ENCODE data around the gene SRPX. TPM values are rescaled to one million over a fixed set of nuclear protein-coding genes. Genes with fewer than 3 reads are reported as not detected.

SRPX gene
- total RNA-seq, 1 donor from 2014 or later = 46.1 TPM

DNA sequence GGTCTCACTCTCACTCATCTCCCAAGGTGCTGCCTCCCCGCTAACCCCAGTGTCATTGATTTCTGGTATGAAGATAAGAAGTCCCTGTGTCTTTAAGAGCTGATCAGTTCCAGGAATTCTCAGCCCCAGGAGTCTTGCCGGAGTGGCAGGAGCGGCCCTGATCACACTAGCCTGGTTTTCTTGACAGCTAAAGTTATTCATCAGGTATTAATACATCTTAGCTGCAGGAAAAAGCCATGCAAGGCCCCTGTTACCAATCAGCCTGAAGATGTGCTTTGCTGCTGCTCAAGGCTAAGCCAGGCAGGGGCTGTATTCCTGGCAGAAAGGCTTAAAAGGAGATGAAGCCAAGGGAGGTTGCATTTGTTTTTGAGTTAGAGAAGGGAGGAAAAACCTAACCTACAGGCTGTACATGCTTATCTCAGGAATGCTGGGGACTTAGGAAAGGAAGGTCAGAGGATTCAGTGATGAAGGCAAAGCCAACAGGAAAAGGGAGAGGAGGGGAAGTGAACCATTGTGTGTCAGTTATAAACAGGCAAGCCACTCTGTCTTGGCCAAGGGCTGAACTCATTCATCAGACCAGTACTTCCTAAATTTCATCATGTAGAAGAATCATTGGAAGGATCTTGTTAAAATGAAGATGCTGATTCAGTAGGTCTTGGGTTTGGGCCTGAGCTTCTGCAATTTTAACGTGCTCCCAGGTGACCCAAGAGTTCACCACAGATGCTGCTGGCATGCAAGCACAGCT, 8.6 kb downstream of the SRPX start:
- DNase-seq (ENCODE audit: low spot score) = no peak

DNA sequence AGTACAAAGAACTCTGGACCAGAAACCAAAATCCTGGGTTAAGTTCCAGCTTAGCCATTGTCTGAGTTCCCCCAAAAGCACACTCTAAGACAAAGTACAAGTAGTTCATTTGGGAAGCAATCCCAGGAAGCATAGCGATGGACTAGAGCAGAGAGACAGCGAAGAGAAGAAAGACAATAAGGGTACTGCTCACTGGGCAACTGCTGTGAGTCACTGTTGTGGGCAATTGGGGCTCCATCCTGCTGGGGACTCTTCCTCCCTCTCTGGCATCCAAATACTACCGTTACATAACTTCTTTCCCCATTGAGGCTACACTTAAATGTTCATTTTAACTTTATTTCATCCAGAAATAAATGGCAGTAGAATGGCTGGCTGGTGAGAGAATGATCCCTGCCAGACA, 14.1 kb downstream of the SRPX start:
- no peak for DNase-seq (ENCODE audit: low spot score)

DNA sequence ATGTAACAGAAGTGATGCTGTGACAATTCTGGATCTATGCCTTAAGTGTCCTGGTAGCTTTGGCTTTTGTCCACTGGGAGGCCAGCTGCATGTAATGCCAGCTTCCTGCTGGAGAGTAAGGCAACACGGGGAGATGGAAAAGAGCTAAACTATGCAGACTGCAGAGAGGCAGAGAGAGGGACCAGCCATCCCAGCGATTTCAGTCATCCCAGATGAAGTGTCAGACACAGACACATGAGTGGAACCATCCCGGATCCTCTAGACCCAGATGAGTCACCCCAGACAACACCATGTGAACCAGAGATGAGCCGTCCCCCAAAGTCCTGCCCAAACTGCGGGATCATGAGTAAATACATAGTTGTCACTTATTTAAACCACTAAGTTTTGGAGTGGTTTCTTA, 14.6 kb downstream of the SRPX start:
- no peak for DNase-seq (ENCODE audit: low spot score)

DNA sequence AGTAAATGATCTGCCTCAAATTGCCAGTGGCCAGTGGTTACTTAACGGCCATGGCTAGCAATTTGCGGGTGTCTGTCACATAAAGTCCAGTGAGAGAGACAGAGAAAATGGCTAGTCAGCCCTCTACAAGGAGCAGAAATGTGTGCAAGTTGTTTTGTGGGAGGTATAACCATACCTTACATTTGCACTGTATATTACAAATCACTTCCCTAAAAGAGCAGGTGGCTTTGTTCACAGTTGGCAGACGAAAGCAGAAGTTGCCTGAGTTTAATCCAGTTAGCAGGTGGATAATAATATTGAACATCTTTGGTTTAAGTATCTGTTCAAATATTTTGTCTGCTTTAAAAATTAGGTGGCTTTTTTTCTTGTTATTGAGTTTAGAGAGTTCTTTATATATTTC, 15.6 kb downstream of the SRPX start:
- no peak for DNase-seq (ENCODE audit: low spot score)

DNA sequence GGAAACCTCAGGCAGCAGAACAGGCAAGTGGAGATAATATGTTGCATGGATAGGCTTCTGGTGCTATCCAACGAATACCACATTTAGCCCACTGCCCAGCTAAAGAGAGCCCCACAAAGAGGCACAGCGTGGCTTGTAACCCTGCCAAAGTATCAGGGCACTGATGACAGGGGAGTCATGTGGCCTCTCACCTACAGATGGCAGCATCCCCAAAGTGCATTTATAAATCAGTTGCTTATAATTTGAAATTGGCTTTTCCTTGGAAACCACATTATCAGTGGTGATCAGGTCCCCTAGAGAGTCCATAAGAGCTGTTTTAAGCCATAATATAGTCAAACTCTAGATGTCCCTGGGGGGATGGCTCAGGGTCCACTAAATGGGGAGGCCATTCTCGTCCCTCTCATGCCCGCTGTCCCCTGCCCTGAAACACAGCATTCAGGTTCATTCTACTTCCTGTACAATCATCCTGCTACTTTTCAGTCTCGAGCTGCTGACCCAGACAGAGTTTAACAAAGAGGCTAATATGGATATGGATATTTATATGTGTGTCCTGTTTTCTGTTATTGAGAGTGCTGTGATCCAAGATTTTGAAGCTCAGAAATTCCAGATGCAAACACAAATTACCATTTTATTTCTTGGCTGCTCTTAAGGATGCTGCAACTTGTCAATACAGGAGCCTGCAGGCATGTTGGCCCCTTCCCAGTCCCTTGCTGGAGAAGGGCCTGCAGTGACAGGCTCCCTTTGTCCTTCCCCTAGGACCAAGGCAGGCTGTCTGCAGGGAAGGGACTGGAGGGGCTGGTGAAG, 28.5 kb downstream of the SRPX start:
- no peak for DNase-seq (ENCODE audit: low spot score)

DNA sequence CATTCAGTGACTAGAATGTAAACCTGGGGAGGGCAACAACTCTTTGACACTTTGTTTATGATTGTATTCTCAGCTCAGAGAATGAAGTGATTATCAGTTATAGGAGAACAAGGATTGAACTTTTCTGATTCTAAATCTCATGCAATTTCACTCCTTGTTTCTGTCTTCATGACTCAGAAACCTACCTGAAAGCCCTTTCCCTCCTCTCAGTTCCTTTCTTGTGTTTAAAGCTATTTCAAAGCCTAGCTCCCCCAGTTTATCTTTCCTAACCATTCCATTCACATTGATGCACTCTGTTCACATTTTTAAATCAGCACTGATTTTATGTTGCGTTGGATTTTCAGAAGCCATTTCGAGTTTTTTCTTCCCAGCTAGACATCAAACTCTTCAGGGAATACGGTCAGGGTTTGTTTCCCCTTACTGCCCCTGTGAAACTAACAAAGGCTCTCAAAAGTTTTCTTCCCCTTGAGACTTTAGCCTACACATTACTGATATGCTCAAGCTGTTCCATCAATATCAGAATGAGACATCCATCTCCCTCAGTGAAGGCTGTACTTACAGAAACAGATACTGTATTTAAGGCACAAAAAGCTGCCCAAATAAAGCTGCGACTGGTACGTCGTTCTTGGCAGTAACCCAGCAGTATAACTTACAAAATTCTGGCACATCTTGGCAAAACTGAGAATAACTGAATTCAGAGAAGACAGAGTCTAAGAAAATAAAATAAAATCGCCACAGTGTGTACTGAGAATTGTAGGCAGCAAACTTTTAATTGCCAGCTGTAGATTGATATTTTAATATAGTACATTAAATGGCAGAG, 31.0 kb downstream of the SRPX start:
- no peak for DNase-seq (ENCODE audit: low spot score)

DNA sequence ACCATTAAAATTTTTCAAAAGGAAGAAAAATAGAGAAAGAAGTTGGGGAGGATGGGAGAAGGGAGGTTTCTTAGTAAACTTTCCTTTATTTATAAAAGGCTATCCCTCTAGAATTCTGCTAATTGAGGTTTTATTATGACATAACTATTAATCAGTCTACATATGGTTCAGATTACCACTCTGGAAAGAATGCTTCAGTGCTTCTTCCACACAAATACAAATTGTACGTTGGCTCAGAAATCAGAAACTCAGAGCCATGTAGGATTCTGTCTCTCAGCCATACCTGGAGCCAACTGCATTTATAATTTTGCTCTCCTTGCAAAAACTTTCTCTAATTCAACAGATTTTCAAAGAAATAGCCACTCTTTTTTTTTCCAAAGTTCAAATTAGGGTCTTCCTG, 37.1 kb downstream of the SRPX start:
- no peak for DNase-seq (ENCODE audit: low spot score)

DNA sequence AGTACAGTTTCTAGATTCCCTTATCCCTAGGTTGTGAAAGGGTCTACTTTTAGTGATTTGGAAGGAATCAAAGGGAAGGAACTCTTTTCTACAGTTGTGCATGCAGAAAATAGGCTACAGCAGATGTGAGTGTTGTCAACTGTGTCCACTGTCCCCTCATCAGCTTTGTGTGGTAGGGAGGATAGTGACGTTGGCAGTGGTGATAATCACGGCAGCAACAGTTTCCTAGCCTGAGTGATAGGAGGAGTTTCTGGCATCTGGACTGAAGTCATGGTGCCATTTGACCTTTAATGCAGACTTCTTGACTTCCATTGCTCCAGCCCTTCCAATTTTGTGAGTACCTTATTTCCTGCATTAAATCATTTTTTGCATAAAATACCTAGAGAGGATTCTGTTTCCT, 39.3 kb downstream of the SRPX start:
- no peak for DNase-seq (ENCODE audit: low spot score)

DNA sequence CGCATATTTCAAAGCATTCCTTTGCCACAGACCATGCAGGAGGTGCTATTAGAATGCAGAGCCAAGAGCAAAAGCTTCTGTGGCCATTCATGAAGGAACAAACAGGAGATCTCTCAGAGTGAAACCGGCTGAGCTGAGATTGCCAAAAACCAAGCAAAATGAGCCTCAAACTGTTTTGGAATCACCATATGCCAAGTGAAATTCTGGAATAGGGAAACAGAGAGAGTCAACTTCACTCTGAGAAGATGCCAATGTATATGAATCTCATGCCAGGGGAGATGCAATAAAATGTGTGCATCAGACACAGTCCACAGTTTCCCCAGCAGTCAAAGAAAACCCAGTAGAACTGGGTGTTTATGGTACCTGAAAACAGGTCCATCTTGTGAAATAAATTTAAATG, 42.3 kb downstream of the SRPX start:
- no peak for DNase-seq (ENCODE audit: low spot score)

DNA sequence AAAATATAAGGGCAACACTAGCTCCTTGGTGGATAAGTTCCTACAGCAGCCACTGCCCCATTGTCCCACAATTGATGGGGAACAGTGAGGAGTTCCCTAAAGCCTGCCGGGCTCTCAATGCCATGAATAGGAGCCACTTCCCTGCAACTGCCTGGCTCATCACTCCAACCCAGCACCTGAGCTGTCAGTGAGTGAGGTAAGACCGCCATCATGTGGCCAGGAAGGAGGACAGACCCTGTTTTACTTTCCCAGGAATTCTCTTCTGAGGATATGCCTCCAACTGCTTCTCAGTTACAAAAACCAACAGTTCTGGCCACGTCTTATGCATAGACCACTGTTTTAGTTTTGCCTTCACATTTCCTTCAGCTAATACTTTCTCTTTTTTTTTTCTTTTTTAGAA, 45.5 kb downstream of the SRPX start:
- DNase-seq (ENCODE audit: low spot score) = peak; percentile 47

DNA sequence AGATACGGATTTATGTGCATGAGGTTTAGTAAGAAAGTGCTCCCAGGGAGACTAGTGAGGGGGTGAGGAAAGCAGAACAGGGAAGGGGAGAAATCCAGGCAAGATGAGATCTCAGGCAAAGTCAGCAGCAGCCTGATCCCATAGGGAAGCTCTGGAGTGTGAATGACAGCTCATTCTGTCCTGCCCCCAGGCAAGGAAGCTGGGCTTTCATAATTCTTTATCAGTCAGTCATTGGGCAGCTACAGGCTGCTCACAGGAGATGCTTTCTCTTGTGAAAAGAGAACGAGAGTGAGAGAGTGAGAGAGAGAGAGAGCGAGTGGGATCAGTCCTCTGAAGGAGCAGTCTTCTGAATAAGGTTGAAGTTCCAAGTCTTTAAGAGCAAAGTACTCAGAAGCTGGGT, 48.1 kb downstream of the SRPX start:
- DNase-seq (ENCODE audit: low spot score) = no peak

DNA sequence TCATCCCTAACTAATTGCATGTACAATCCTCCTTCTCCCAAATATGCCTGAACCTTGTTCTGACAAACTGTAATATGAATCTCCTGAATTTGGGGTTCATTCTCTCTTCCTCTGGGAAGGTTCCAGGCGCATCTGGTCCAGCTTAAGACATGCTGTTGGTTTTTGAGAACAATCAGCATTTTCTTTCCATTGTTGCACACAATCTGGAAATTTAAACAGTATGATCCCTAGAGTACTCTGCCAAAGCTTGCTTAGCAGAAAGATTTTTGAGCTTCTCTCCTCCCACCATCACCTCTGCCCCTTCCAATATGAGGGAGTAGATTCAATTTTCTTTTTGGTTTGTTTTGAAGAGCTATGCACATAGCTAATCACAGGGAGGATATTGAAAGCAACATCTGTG, 50.1 kb downstream of the SRPX start:
- no peak for DNase-seq (ENCODE audit: low spot score)

DNA sequence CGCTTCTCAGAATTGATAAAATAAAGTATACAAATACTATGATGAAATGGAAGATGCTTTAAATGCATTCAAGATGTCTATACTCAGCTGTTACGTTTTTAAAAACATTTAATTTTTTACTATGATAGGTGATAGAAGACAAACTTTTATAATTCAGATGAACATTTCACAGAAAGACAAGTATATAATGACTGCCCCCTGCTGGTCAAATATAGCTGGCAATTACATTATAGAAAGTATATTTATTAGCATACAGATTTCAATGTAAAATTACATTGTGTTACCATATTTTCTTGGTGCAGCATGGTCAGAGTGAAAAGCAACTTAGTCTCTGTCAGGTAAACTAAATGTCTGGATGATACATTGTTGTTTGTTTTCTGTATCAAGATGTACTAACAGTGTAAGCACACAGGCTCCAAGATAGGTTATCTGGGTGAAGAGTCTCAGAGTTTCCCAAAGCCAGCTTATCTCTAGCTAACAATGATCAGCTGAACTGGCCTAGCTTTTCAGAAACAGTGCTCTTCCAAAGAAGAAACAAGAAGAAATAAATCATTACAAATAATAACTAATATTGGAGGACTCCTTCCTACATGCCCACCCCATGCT, 54.1 kb downstream of the SRPX start:
- DNase-seq (ENCODE audit: low spot score) = no peak

DNA sequence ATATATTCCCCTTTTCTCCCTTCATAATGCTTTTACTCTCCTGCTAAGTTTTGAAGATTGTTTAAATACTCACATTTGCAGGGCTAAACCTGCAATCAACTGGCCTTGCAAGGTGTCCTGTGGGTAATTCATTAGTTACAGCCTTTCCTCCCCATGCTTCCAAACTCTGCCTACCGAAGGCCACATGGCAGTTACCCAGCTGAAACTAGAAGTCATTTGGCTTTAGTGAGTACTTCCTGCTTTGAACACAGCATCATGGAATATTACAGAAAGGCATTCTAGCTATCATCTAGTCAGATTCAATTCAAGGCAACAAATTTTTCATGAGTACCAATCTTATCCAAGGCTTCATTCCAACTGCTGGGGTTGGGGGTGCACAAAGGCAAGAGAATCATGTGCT, 55.6 kb downstream of the SRPX start:
- DNase-seq (ENCODE audit: low spot score) = no peak

DNA sequence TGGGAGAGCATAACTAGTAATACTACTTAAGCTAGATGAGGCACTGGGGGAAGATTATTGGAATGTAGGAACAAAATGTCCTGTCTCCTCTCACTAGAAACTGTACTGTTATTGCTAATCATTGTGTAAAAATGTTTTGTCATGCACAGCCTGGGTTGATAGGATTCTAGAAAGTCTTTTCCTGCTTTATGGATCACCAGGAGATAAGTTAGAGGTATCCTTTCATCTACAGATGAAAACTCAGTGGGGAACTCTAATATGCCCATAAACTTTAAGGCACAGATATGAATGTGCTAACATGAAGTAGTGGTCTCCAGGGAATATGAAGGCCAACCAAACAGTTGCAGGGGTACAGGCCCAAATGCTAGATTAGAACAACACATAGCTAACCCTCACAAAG, 57.5 kb downstream of the SRPX start:
- no peak for DNase-seq (ENCODE audit: low spot score)

DNA sequence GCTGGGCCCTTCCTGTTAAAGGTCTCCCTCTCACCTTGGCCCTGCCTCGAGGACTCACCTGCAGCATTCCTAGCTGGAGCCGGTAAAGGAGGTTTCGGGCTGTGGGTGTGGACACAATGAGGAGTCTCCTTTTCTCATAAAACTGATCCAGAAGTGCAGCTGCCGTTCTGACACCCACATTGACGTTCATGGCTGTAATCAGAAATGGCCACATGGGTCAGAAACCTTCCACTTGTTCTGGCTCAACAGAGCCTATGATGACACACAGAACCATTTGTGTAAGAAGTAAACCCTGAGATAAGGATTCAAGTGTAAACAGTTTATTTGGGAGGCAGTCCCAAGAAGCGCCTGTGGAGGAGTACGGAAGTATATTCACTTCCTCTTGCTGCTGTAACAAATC, 63.8 kb downstream of the SRPX start:
- no peak for DNase-seq (ENCODE audit: low spot score)

DNA sequence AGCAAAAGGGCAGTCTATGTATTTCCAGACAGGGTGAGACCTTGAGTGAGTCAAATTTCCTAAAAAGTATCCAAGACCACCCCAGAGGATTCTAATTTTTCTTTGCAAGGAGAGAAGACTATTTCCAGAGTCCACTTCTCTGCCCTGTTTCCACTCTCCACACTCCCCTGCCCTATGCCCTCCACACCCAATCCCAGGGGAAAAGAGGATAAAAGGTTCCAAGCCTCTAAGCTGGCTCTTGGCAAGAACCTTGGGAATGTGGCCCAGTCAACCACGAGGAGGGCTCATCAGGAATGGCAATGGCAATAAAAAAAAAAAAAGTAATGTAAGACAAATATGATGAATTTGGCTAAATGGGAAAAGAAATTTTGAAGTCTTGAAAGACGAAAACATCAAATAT, 65.9 kb downstream of the SRPX start:
- DNase-seq (ENCODE audit: low spot score) = no peak

DNA sequence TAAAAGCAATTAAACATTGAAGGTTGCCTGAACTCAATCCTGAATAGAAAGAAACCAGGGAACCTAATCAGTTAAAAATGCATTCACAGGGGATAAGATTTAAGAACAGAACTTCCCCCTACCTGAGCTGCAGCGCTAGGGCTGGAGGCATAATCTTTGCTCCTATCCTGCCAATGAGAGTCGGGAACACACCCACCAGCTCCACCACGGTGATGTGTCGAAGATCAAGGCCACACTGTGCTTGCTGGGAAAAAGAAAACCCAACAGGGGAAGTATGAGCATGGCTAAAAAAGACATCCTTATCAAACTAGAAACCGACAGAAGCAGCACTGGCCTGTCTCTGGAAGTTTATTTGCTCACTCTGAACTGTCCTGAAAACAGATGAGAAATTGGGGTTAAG, 66.3 kb downstream of the SRPX start:
- DNase-seq (ENCODE audit: low spot score) = no peak

DNA sequence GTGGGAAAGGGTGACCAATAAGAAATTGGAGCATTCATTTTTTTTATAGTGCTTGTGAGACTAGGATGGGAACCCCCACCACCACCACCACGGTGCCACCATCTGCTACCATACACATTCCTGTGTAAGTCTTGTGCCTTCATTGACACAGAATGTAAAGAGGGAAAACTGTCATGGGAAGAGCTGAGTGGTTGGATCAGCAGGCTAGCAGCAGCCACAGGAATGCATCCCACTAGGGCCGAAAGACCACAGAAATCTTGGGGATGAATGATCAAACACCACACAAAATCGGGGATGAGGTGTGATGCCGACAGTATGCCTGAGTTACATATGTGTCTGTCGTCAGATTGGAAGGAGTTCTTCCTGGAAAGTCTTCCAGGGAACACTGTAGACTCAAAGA, 69.2 kb downstream of the SRPX start:
- DNase-seq (ENCODE audit: low spot score) = no peak

DNA sequence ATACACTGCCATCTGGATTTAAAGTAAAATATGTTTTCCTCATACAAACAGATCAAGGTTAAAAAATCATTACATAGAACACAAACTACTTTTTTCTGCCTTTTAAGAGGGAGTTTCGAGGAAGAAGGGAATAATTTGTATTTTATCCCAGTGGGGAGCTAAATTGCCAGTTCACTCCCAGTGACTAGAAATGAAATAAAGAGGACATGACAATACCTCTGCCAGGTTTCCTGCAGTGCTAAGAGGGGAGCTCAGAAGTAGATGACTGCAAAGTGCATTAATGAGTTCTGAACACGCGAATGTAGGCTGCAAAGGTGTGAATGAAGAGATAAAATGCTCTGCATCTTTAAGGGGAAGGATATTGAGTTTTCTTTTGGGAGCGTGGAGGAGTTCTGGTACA, 69.7 kb downstream of the SRPX start:
- DNase-seq (ENCODE audit: low spot score) = no peak

DNA sequence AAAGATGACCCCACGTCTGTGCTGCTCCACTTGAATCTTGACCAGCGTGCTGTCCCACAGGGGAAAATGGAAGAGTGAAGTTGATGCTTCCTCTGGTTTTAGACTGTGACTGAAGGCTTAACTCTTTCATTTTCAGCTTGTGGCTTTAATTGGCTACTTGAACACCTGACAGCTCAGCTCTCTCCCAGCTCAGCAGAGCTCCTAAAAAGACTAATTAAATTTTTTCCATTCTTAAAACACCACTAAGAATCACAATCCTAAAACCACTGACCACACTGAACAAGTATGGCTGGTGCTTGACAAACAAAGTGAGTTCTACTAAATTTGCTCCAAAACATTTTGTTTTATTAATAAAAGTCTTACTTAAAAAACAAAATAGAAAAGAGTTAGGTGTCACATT, 71.7 kb downstream of the SRPX start:
- DNase-seq (ENCODE audit: low spot score) = no peak

DNA sequence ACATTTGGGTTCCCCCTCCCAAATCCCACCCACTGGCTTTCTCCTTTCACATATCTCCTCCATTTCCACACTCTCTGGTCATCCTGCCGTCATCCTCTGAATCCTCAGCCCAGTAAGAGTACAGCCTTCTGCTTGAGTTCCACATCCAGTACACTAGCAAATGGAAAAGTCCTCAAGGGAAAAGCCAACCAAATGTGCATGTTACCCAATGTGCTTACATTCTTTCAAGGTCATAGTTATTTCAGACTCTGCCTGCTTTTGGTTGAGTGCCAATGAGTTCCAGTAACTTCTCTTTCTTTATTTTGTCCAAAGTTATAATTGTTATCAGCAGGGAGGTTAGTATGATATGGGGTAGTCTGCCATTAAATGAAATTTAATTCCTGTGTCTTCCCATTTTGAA, 78.1 kb downstream of the SRPX start:
- no peak for DNase-seq (ENCODE audit: low spot score)
